HCT116 (cell line): Measurements from ENCODE around the gene POFUT1. TPM values are rescaled to one million over a fixed set of nuclear protein-coding genes. Genes with fewer than 3 reads are reported as not detected.

ENCODE experiments used
- ATAC-seq: fragments of 200-7000 bp; cut with Tn5 transposase; 2 replicates; pipeline ENCODE4 v1.9.1; 2020; ENCODE audit warnings: mild to moderate bottlenecking, moderate library complexity
- BruUV-seq: library from RNA; stranded (reverse); fragments of 400-500 nt; replicated peaks from 2 replicates; lab custom pipeline; 2021; lab: Mats Ljungman, UMichigan
- CTCF ChIA-PET: fragments of 300-600 bp; sonication (Branson Sonifier 250); formaldehyde crosslinking; loops from one replicate; lab custom pipeline; 2021; ENCODE audit warnings: antibody characterized with exemption; lab: Charles Lee
- POLR2A ChIA-PET: fragments of 300-600, 350-600 bp; sonication (Branson Sonifier 250); formaldehyde crosslinking; loops from one replicate; lab custom pipeline; 2021; ENCODE audit warnings: antibody characterized with exemption; lab: Charles Lee
- RAD21 ChIA-PET, 2 experiments: fragments of 300-600 bp; sonication (Branson Sonifier 250); formaldehyde crosslinking; loops; one replicate each; lab custom pipeline; 2023; ENCODE audit warnings: low total read pairs in 2 of 2; ENCODE audit not compliant: uncharacterized antibody in 2 of 2, unreplicated experiment in 2 of 2, low non-redundant PET in 1 of 2; lab: Charles Lee
- DNase-seq: peaks from one replicate; pipeline ENCODE4 v3.0.0-alpha.2; 2010; ENCODE audit warnings: low read depth, low spot score
- H2AFZ ChIP-seq: fragments of 200-600 bp; shearing (Covaris generic), sonication (generic); 2 replicates; pipeline ENCODE4 v1.6.1; 2017; ENCODE audit warnings: low read depth, mixed run types, mixed read lengths, antibody characterized with exemption, low read length; ENCODE audit not compliant: poor library complexity, severe bottlenecking
- H3K27ac ChIP-seq: 2 replicates; pipeline ENCODE4 v1.5.1; 2012; ENCODE audit warnings: low read depth, low read length
- H3K27me3 ChIP-seq: fragments of 200-600 bp; sonication (generic); 2 replicates; pipeline ENCODE4 v1.6.1; 2016; ENCODE audit warnings: mixed run types, low read length, mixed read lengths; ENCODE audit not compliant: insufficient read depth
- H3K36me3 ChIP-seq, 2 experiments: fragments of 200-500 bp in 1 of 2; fragments of 200-600 bp in 1 of 2; sonication (Bioruptor generic) in 1 of 2; sonication (generic) in 1 of 2; 2 replicates each; pipeline versions ENCODE4 v1.5.1 to v1.6.1; 2014 to 2016; ENCODE audit warnings: low read length in 2 of 2, inconsistent platforms in 1 of 2, mixed read lengths in 1 of 2, mixed run types in 1 of 2; ENCODE audit not compliant: insufficient read depth in 2 of 2, control insufficient read depth in 1 of 2
- H3K4me1 ChIP-seq, 2 experiments: fragments of 200-600 bp in 1 of 2; sonication (generic) in 1 of 2; 2 replicates each; pipeline versions ENCODE4 v1.5.1 to v1.6.1; 2012 to 2017; ENCODE audit warnings: low read length in 2 of 2, inconsistent platforms in 1 of 2, mild to moderate bottlenecking in 1 of 2, mixed read lengths in 1 of 2, mixed run types in 1 of 2, moderate library complexity in 1 of 2; ENCODE audit not compliant: insufficient read depth in 2 of 2, control insufficient read depth in 1 of 2
- H3K4me2 ChIP-seq: fragments of 200-600 bp; sonication (generic); 2 replicates; pipeline ENCODE4 v1.6.1; 2017; ENCODE audit warnings: mixed run types, low read length, mixed read lengths
- H3K4me3 ChIP-seq, 2 experiments: fragments of 200-600 bp in 1 of 2; sonication (generic) in 1 of 2; replicated peaks in 1 of 2; 2 replicates each; pipeline ENCODE4 v1.5.1; 2011 to 2016; ENCODE audit warnings: low read length in 2 of 2, control low read depth in 1 of 2, low read depth in 1 of 2, mild to moderate bottlenecking in 1 of 2, mixed read lengths in 1 of 2, mixed run types in 1 of 2
- H3K79me2 ChIP-seq: fragments of 200-600 bp; sonication (generic); 2 replicates; pipeline ENCODE4 v1.6.1; 2017; ENCODE audit warnings: mild to moderate bottlenecking, mixed run types, low read length, moderate library complexity, mixed read lengths; ENCODE audit not compliant: insufficient read depth
- H3K9ac ChIP-seq: fragments of 200-600 bp; sonication (generic); 2 replicates; pipeline ENCODE4 v1.6.1; 2016; ENCODE audit warnings: low read length, mixed read lengths
- H3K9me2 ChIP-seq: fragments of 200-600 bp; sonication (generic), shearing (Covaris generic); 2 replicates; pipeline ENCODE4 v1.6.1; 2017; ENCODE audit warnings: mixed run types, mild to moderate bottlenecking, moderate library complexity; ENCODE audit not compliant: insufficient read depth
- H3K9me3 ChIP-seq, 2 experiments: fragments of 200-500 bp in 1 of 2; fragments of 200-600 bp in 1 of 2; sonication (Bioruptor generic) in 1 of 2; sonication (generic) in 1 of 2; 2 replicates each; pipeline ENCODE4 v1.6.1; 2014 to 2017; ENCODE audit warnings: low read length in 2 of 2, mixed read lengths in 2 of 2, inconsistent platforms in 1 of 2, low read depth in 1 of 2, mild to moderate bottlenecking in 1 of 2, mixed run types in 1 of 2, moderate library complexity in 1 of 2; ENCODE audit not compliant: control insufficient read depth in 1 of 2, insufficient read depth in 1 of 2
- H4K20me1 ChIP-seq: fragments of 200-600 bp; sonication (generic), shearing (Covaris generic); 2 replicates; pipeline ENCODE4 v1.6.1; 2017; ENCODE audit warnings: mixed run types, mild to moderate bottlenecking, moderate library complexity; ENCODE audit not compliant: insufficient read depth
- CTCF ChIP-seq, 3 experiments: fragments of 200-600 bp in 1 of 3; sonication (generic) in 1 of 3; IDR thresholded peaks in 2 of 3; conservative IDR thresholded peaks in 1 of 3; 2 replicates each; pipeline ENCODE4 v1.5.1; 2012 to 2017; ENCODE audit warnings: low read depth in 2 of 3, low read length in 2 of 3, antibody characterized with exemption in 1 of 3, borderline replicate concordance in 1 of 3, control low read depth in 1 of 3, mild to moderate bottlenecking in 1 of 3, mixed read lengths in 1 of 3, mixed run types in 1 of 3, moderate library complexity in 1 of 3; ENCODE audit not compliant: insufficient read depth in 1 of 3
- ELF1 ChIP-seq: IDR thresholded peaks from 2 replicates; pipeline ENCODE4 v1.6.1; 2012; ENCODE audit warnings: low read depth, borderline replicate concordance
- EZH2phosphoT487 ChIP-seq: fragments of 200-600 bp; IDR thresholded peaks from 2 replicates; pipeline ENCODE4 v1.6.1; 2018; ENCODE audit warnings: antibody characterized with exemption, borderline replicate concordance
- POLR2A ChIP-seq: IDR thresholded peaks from 2 replicates; pipeline ENCODE4 v1.7.0; 2011; ENCODE audit warnings: borderline replicate concordance; ENCODE audit not compliant: insufficient read depth, insufficient read length; ENCODE audit errors: extremely low read depth
- SIN3A ChIP-seq: IDR thresholded peaks from 2 replicates; pipeline ENCODE4 v1.6.1; 2012; ENCODE audit warnings: low read depth
- SP1 ChIP-seq: IDR thresholded peaks from 2 replicates; pipeline ENCODE4 v1.6.1; 2012; ENCODE audit warnings: low read depth
- TCF7L2 ChIP-seq: IDR thresholded peaks from 2 replicates; pipeline ENCODE4 v1.7.0; 2011; ENCODE audit warnings: borderline replicate concordance, inconsistent platforms; ENCODE audit not compliant: insufficient read depth, insufficient read length; ENCODE audit errors: extremely low read depth
- ZBTB33 ChIP-seq: IDR thresholded peaks from 2 replicates; pipeline ENCODE4 v1.6.1; 2011; ENCODE audit warnings: mild to moderate bottlenecking, low read length, moderate library complexity; ENCODE audit not compliant: insufficient replicate concordance; ENCODE audit errors: extremely low read depth
- ZNF274 ChIP-seq: fragments of 200-500 bp; sonication (Bioruptor generic); IDR thresholded peaks from 2 replicates; pipeline ENCODE4 v1.6.1; 2014; ENCODE audit warnings: mild to moderate bottlenecking, low read depth, low read length, inconsistent platforms
- intact Hi-C: fragments of 100-400 bp; cut with micrococcal nuclease; formaldehyde crosslinking; loops from 2 replicates; pipeline ENCODE4 v1.10.0; 2022
- total RNA-seq: library from RNA; stranded (reverse); gene quantifications from one replicate; pipeline ENCODE4 v1.2.1, GENCODE V29; 2021; ENCODE audit not compliant: unreplicated experiment

POFUT1 gene
- total RNA-seq, 1 experiment from 2014 or later = 34.5 TPM

- Histone ChIP-seq H3K4me2 (no peak overlapping the region), H3K9ac (no peak overlapping the region), H3K27me3 (no peaks in the 10 kb centered on the region), H3K27ac (no peak overlapping the region), H3K9me2 (no peaks in the 10 kb centered on the region), H3K79me2 (no peaks in the 10 kb centered on the region), H3K4me1 (no peaks in the 10 kb centered on the region), H3K36me3 (peaks cover 17 to 29% of the 10 kb centered on the region in 2 experiments), H3K9me3 (no peaks in the 10 kb centered on the region), H3K4me3 (no peak overlapping the region), H2AFZ (no peak overlapping the region), H4K20me1 (no peaks in the 10 kb centered on the region)
- BruUV-seq = no TSS peak
- TF ChIP-seq ZNF274 (no peak), TCF7L2 (no peak), EZH2phosphoT487 (no peak), SP1 (no peak), SIN3A (no peak), ZBTB33 (no peak), ELF1 (no peak), CTCF (IDR thresholded peaks at IDR 0.05 in 2 of 3, conservative IDR thresholded peaks at IDR 0.05 in 1 of 3; ENCODE audit: borderline replicate concordance in 1 of 3, insufficient read depth in 1 of 3, low read depth in 2 of 3, low read length in 2 of 3) (no peak), POLR2A (no peak)
- ChIA-PET RAD21 (no interaction called here), POLR2A (interaction anchor here (1.6 kb wide), 1 partner anchor 50 kb away, joined by 3 read pairs; no protein-coding TSS in a partner anchor), CTCF (no interaction called here)
- ATAC-seq (no peak), DNase-seq (no peak)
- intact Hi-C loops = no loop called here
Measured at GRCh38 chr20:32234135-32234808, 26.6 kb downstream of the POFUT1 start.
